H1 (cell line): ENCODE data around the gene ZNF730. TPM values are rescaled to one million over a fixed set of nuclear protein-coding genes. Genes with fewer than 3 reads are reported as not detected.
A peak's percentile ranks its signal among the peaks of the same experiment; 100 is the strongest.

Experiments
- CHD7 ChIP-seq: fragments of 300-600 bp; sonication (generic); IDR thresholded peaks from 2 replicates; pipeline ENCODE4 v1.7.1; 2012; ENCODE audit warnings: low read length, moderate library complexity, mild to moderate bottlenecking, inconsistent platforms; ENCODE audit not compliant: insufficient replicate concordance
- CTCF ChIP-seq, 3 experiments: IDR thresholded peaks; 1 replicate in 2 of 3; 2 replicates in 1 of 3; pipeline versions ENCODE4 v1.5.1 to v1.6.1; 2011; ENCODE audit warnings: low read length in 3 of 3, mild to moderate bottlenecking in 3 of 3, inconsistent platforms in 2 of 3, low read depth in 1 of 3, moderate library complexity in 1 of 3; ENCODE audit not compliant: insufficient read depth in 1 of 3; ENCODE audit errors: control extremely low read depth in 1 of 3
- E2F6 ChIP-seq: IDR thresholded peaks from 2 replicates; pipeline ENCODE4 v1.6.1; 2012; ENCODE audit warnings: inconsistent platforms
- GABPA ChIP-seq: IDR thresholded peaks from 2 replicates; pipeline ENCODE4 v1.6.1; 2011; ENCODE audit warnings: mild to moderate bottlenecking, low read length, moderate library complexity, borderline replicate concordance; ENCODE audit not compliant: insufficient read depth
- POU5F1 ChIP-seq: IDR thresholded peaks from 2 replicates; pipeline ENCODE4 v1.6.1; 2011; ENCODE audit warnings: low read depth, mild to moderate bottlenecking, low read length, moderate library complexity
- SIRT6 ChIP-seq: IDR thresholded peaks from one replicate; pipeline ENCODE4 v1.7.1; 2012; ENCODE audit warnings: low read length, inconsistent platforms
- SRF ChIP-seq: IDR thresholded peaks from 2 replicates; pipeline ENCODE4 v1.6.1; 2011; ENCODE audit warnings: mild to moderate bottlenecking, low read depth, low read length, moderate library complexity
- polyA plus RNA-seq, 7 experiments: library from polyadenylated mRNA; depleted of rRNA in 3 of 7; stranded (reverse) in 5 of 7; unstranded in 2 of 7; fragments of >200 nt in 5 of 7; fragments of 200-250 nt in 2 of 7; gene quantifications; 1 replicate in 5 of 7; 2 replicates in 1 of 7; 4 replicates in 1 of 7; pipeline versions ENCODE4 v1.2.1 to v1.2.3, GENCODE V29; 2011 to 2013; ENCODE audit warnings: missing spikeins in 2 of 7, mixed read lengths in 2 of 7
- total RNA-seq: library from RNA; stranded (reverse); fragmentation: NEBNext Ultra II Directional; extraction: Animal tissue kit (Norgen Biotek cat#: 25700); gene quantifications from 2 replicates; pipeline ENCODE4 v1.2.1, GENCODE V29; 2021

ZNF730 gene
- total and polyA plus RNA-seq, 2 of the 8 experiments (the other 6 are each of a cell fraction or from before 2014, with no cell fraction given): 7.0 to 29.4 TPM

GRCh38 chr19:23075031-23075733, 41.6 kb upstream of the ZNF730 start (continued):
- no peak for TF ChIP-seq CHD7
- 0 out of 2 replicates have a peak, but pooled peaks have one; percentile 20 for TF ChIP-seq GABPA
- TF ChIP-seq E2F6: no peak
- TF ChIP-seq CTCF (IDR thresholded peaks at IDR 0.05; ENCODE audit: control extremely low read depth in 1 of 3, insufficient read depth in 1 of 3, low read depth in 1 of 3, low read length in 3 of 3): no peak
- no peak for TF ChIP-seq SRF
- no peak for TF ChIP-seq POU5F1
- TF ChIP-seq SIRT6: no peak
